GM19351 (cell line): ENCODE data around the gene PRDM15.

Source experiments
- ATAC-seq: cut with Tn5 transposase; IDR thresholded peaks from one replicate; pipeline ENCODE4 v1.9.1; 2021; ENCODE audit warnings: mild to moderate bottlenecking, moderate library complexity; ENCODE audit not compliant: unreplicated experiment

The PRDM15 gene

GRCh38 chr21:41843584-41843983 lies 35.6 kb downstream of the PRDM15 start:
- no peak for ATAC-seq

GRCh38 chr21:41840880-41841279 lies 38.3 kb downstream of the PRDM15 start:
- no peak for ATAC-seq

GRCh38 chr21:41839387-41840000 lies 39.6 kb downstream of the PRDM15 start:
- no peak for ATAC-seq

GRCh38 chr21:41837756-41838297 lies 41.3 kb downstream of the PRDM15 start:
- ATAC-seq: no peak

- no peak for ATAC-seq
Measured at GRCh38 chr21:41836166-41837015, 42.8 kb downstream of the PRDM15 start.

- ATAC-seq: no peak
Measured at GRCh38 chr21:41835711-41836154, 43.4 kb downstream of the PRDM15 start.

GRCh38 chr21:41834926-41835663 lies 44.0 kb downstream of the PRDM15 start:
- ATAC-seq: no peak

- no peak for ATAC-seq
Measured at GRCh38 chr21:41834252-41834925, 44.8 kb downstream of the PRDM15 start.

- ATAC-seq: peak; percentile 78
Measured at GRCh38 chr21:41833497-41834115, 45.5 kb downstream of the PRDM15 start.

GRCh38 chr21:41832596-41833496 lies 46.3 kb downstream of the PRDM15 start:
- peak; percentile 56 for ATAC-seq

GRCh38 chr21:41831866-41832595 lies 47.1 kb downstream of the PRDM15 start:
- no peak for ATAC-seq

- ATAC-seq: no peak
Measured at GRCh38 chr21:41831453-41831831, 47.7 kb downstream of the PRDM15 start.

- ATAC-seq: no peak
Measured at GRCh38 chr21:41830764-41831452, 48.2 kb downstream of the PRDM15 start.

- no peak for ATAC-seq
Measured at GRCh38 chr21:41830145-41830707, 48.9 kb downstream of the PRDM15 start.

GRCh38 chr21:41828884-41829360 lies 50.2 kb downstream of the PRDM15 start:
- no peak for ATAC-seq

GRCh38 chr21:41827951-41828883 lies 50.9 kb downstream of the PRDM15 start:
- ATAC-seq: no peak
